ENCODE measurements around the gene SAMD9L.
"Not testable (repeated sequence)": the region's sequence is repeated elsewhere in the genome, so short reads cannot be mapped to it uniquely, and the experiment has no call there.

The SAMD9L gene

GRCh38 chr7:93145354-93145753, 2.8 kb downstream of the SAMD9L start:
- no peak for DNase-seq

GRCh38 chr7:93142127-93142526, 6.1 kb downstream of the SAMD9L start:
- no peak for DNase-seq

GRCh38 chr7:93140582-93141191, 7.5 kb downstream of the SAMD9L start:
- no peak for DNase-seq

- DNase-seq: no peak
Measured at GRCh38 chr7:93138576-93138975, 9.6 kb downstream of the SAMD9L start.

- no peak for DNase-seq
Measured at GRCh38 chr7:93133005-93133404, 15.2 kb downstream of the SAMD9L start.

- DNase-seq: no peak
Measured at GRCh38 chr7:93132216-93132615, 16.0 kb downstream of the SAMD9L start.

GRCh38 chr7:93126954-93127353, 21.2 kb downstream of the SAMD9L start:
- DNase-seq: not testable (repeated sequence)

- not testable (repeated sequence) for DNase-seq
Measured at GRCh38 chr7:93123532-93123931, 24.7 kb downstream of the SAMD9L start.

GRCh38 chr7:93120592-93121549, 27.3 kb downstream of the SAMD9L start:
- DNase-seq: no peak

- no peak for DNase-seq
Measured at GRCh38 chr7:93119191-93119905, 28.8 kb downstream of the SAMD9L start.

GRCh38 chr7:93117852-93118530, 30.2 kb downstream of the SAMD9L start, which contains the start of gene SAMD9:
TSS of gene SAMD9 (minus strand) at chr7:93117979. CDS start at chr7:93106097, 11,882 bp downstream.
- DNase-seq: peak; percentile 34

GRCh38 chr7:93117327-93117726, 30.9 kb downstream of the SAMD9L start:
- DNase-seq: no peak

GRCh38 chr7:93115796-93116195, 32.4 kb downstream of the SAMD9L start:
- no peak for DNase-seq

- DNase-seq: no peak
Measured at GRCh38 chr7:93108003-93108402, 40.2 kb downstream of the SAMD9L start.

GRCh38 chr7:93097388-93097787, 50.8 kb downstream of the SAMD9L start:
- no peak for DNase-seq

- DNase-seq: no peak
Measured at GRCh38 chr7:93092757-93093370, 55.3 kb downstream of the SAMD9L start.

Data from activated CD4-positive, alpha-beta T cell treated with anti-CD3 and anti-CD28 coated beads, Interleukin-2, amount 50 U/mL, for 1 hour (primary cell).